Measurements from ENCODE around the gene GPNMB. TPM values are rescaled to one million over a fixed set of nuclear protein-coding genes. Genes with fewer than 3 reads are reported as not detected.
"Not testable (repeated sequence)": the region's sequence is repeated elsewhere in the genome, so short reads cannot be mapped to it uniquely, and the experiment has no call there.

GPNMB gene
- total RNA-seq, 2 experiments from 2014 or later: 0.21 to 0.29 TPM

DNA sequence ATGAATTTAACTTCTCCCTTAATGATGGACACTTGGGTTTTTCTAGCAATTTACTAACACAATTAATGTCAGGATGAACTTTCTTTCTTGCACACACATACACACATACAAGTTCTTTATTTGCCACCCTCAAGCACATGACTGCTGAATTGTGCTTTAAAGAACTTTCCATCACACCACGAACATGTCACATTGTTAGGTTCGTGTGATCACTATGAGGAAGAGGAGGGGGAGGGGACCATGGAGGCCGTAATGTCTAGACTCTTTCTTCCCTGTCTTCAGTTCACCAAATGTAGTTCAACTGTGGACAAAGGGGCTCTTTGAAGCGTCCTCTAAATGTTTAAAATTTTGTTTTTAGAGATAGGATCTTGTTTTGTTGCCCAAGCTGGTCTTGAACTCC lies 33.7 kb upstream of the GPNMB start:
- ChIA-PET CTCF (no interaction called here), POLR2A (no interaction called here)
- Mint-ChIP-seq H3K27me3 (ENCODE audit: low read depth) (peaks cover 13% of the 10 kb centered on the region), H3K4me1 (ENCODE audit: low read depth) (no peaks in the 10 kb centered on the region), H3K9me3 (ENCODE audit: insufficient read depth) (no peaks in the 10 kb centered on the region), H3K4me3 (no peak overlapping the region), H3K27ac (no peak overlapping the region), H3K36me3 (ENCODE audit: low read depth) (no peaks in the 10 kb centered on the region)
- ATAC-seq: no peak
- DNase-seq: no peak

DNA sequence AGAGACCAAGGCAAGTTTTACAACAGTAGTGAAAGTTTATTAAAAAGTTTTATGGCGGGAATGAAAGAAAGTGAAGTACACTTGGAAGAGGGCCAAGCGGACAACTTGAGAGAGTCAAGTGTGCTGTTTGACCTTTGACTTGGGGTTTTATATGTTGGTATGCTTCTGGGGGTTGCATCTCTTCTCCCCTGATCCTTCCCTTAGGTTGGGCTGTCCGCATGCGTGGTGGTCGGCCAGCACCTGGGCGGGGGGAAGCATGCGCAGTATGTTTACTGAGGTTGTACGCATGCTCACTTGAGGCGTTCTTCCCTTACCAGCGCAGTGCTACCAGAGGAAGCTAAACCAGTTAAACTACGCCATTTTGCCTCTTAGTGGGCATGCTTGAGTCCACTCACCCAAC lies 32.8 kb upstream of the GPNMB start:
- CTCF ChIA-PET: no interaction called here
- H3K4me3 Mint-ChIP-seq: no peak overlapping the region
- ATAC-seq: no peak

DNA sequence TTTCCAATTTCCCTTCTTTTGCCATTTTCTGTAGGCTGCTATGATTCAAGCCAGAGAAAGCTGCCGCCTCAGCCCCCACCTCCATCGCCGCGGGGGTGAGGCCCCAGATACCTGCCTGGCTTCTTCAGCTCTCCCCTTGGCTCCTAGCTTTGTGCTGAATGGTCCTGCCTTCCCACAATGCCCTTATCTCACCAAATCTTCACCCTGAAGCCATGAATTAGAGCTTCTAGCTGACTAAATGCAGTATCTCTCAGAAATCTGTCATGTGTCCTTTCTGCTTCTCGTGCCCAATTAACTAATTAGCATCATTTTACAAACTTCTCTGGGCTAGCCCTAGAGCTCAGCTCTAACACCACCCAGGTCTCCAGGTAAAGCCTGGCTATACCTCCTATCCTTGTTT lies 32.2 kb upstream of the GPNMB start:
- ATAC-seq: no peak
- DNase-seq: no peak

More for the DNA sequence above, 32.8 kb upstream of the GPNMB start:
- H3K4me1 Mint-ChIP-seq (ENCODE audit: low read depth): no peaks in the 10 kb centered on the region
- no peaks in the 10 kb centered on the region for H3K36me3 Mint-ChIP-seq (ENCODE audit: low read depth)
- H3K9me3 Mint-ChIP-seq (ENCODE audit: insufficient read depth): no peaks in the 10 kb centered on the region
- POLR2A ChIA-PET: no interaction called here
- peaks cover 13% of the 10 kb centered on the region for H3K27me3 Mint-ChIP-seq (ENCODE audit: low read depth)
- no peak overlapping the region for H3K27ac Mint-ChIP-seq
- no peak for DNase-seq

DNA sequence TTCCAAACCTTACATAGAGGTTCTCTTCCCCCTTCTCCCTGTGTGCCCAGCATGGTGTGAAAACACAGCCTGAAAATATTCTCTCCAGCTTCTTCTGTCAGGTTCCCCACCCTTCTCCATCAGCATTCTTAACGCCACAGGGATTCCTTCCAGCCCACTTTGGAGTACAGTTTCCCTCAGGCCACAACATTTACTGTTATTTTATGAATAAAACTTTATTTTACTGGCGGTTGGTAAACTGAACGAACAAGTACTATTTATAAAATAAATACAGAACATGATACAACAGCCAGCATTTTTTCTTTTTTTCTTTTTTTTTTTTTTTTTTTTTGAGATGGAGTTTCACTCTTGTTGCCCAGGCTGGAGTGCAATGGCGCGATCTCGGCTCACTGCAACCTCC lies 31.6 kb upstream of the GPNMB start:
- no peaks in the 10 kb centered on the region for H3K36me3 Mint-ChIP-seq (ENCODE audit: low read depth)
- ChIA-PET CTCF (no interaction called here), POLR2A (interaction anchor here (1.1 kb wide), 1 partner anchor 9 kb away, joined by 4 read pairs; no protein-coding TSS in a partner anchor)
- no peaks in the 10 kb centered on the region for H3K4me1 Mint-ChIP-seq (ENCODE audit: low read depth)
- H3K9me3 Mint-ChIP-seq (ENCODE audit: insufficient read depth): no peaks in the 10 kb centered on the region
- no peak for DNase-seq
- H3K27ac Mint-ChIP-seq: no peak overlapping the region
- no peak overlapping the region for H3K4me3 Mint-ChIP-seq
- ATAC-seq: no peak
- peaks cover 13% of the 10 kb centered on the region for H3K27me3 Mint-ChIP-seq (ENCODE audit: low read depth)

More for the DNA sequence above, 32.2 kb upstream of the GPNMB start:
- H3K27ac Mint-ChIP-seq: no peak overlapping the region
- peaks cover 13% of the 10 kb centered on the region for H3K27me3 Mint-ChIP-seq (ENCODE audit: low read depth)
- no peaks in the 10 kb centered on the region for H3K36me3 Mint-ChIP-seq (ENCODE audit: low read depth)
- ChIA-PET POLR2A (interaction anchor here (1.1 kb wide), 1 partner anchor 9 kb away, joined by 4 read pairs; no protein-coding TSS in a partner anchor), CTCF (no interaction called here)
- H3K9me3 Mint-ChIP-seq (ENCODE audit: insufficient read depth): no peaks in the 10 kb centered on the region
- H3K4me3 Mint-ChIP-seq: no peak overlapping the region
- no peaks in the 10 kb centered on the region for H3K4me1 Mint-ChIP-seq (ENCODE audit: low read depth)

DNA sequence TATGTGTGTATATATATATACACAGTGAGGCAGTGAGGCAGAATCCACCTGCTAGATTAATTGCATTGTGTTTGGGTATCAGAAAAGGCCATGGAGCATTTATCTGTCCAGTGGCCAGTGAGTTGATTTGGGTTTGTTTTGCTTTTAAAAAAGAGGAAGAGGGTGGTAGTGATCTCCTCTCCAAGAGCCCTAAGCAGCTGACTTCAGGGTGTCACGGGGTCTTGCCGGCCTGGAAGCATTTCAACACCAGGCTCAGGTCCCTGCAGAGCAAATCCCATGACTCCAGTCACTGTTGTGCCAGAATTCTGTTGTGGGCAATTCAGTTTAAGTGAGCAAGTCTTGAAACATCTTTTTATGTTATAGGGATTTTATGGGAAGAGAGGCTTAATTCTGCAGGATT lies 30.6 kb upstream of the GPNMB start:
- DNase-seq (no peak), ATAC-seq (no peak)
- H3K27me3 Mint-ChIP-seq (ENCODE audit: low read depth): peaks cover 20% of the 10 kb centered on the region
- ChIA-PET POLR2A (no interaction called here), CTCF (no interaction called here)
- no peaks in the 10 kb centered on the region for H3K9me3 Mint-ChIP-seq (ENCODE audit: insufficient read depth)
- no peaks in the 10 kb centered on the region for H3K4me1 Mint-ChIP-seq (ENCODE audit: low read depth)
- H3K36me3 Mint-ChIP-seq (ENCODE audit: low read depth): no peaks in the 10 kb centered on the region
- no peak overlapping the region for H3K4me3 Mint-ChIP-seq
- no peak overlapping the region for H3K27ac Mint-ChIP-seq

DNA sequence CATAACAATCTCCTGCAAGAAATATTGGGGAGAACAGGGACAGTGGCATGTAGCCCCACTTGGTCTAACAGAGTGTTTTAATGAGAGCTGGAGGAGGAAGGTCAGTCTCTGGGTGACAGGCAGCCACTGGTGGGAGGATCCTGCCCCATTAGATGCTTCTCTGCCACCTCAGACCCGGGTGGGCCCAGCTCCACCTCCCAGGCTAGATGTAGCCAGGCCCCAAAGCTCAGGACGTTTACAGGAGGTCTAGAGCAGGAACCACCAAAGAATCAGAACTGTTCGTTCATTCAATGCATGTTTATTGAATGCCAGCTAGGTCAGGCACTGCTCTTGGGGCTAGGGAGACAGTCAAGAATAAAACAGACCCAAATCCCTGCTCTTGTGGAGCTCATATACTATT lies 28.4 kb upstream of the GPNMB start:
- no peak for ATAC-seq
- CTCF ChIA-PET: no interaction called here
- H3K27me3 Mint-ChIP-seq (ENCODE audit: low read depth): peaks cover 17% of the 10 kb centered on the region

DNA sequence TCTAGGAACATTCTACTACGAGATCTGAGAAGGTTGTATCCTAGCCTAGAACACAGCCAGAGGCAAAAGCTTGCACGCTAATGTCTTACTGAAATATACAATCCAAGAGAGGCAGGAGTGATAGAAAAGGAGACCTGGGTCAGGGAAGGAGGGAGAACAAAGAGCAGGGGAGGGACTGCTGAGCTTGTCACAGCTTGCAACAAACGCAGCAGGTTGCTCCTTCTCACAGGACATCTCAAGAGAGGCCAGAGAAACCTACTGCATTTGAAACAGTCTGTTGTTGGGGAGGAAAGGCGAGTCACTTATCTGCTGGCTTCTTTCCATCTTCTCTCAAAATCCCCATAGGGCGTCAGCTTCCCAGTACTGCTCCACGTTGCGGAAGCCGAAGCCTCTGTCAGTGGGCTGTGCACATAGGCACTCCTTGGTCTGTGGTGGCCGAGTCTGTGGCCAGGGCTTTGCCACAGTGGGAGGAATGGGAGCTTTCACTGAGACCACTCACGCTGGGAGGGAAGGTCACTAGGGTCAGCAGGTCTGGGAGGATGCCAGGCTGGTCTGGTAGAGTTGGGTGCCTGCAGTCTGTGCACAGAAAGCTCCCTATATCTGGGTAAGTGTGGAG lies 25.8 kb upstream of the GPNMB start:
- no peak for DNase-seq
- CTCF ChIA-PET: no interaction called here
- POLR2A ChIA-PET: no interaction called here
- Mint-ChIP-seq H3K36me3 (ENCODE audit: low read depth) (no peaks in the 10 kb centered on the region), H3K9me3 (ENCODE audit: insufficient read depth) (no peaks in the 10 kb centered on the region), H3K27me3 (ENCODE audit: low read depth) (peaks cover 22% of the 10 kb centered on the region), H3K4me1 (ENCODE audit: low read depth) (no peaks in the 10 kb centered on the region), H3K27ac (no peak overlapping the region), H3K4me3 (no peak overlapping the region)
- no peak for ATAC-seq

More for the DNA sequence above, 28.4 kb upstream of the GPNMB start:
- DNase-seq: no peak
- no peak overlapping the region for H3K4me3 Mint-ChIP-seq
- no peak overlapping the region for H3K27ac Mint-ChIP-seq
- POLR2A ChIA-PET: no interaction called here
- H3K36me3 Mint-ChIP-seq (ENCODE audit: low read depth): no peaks in the 10 kb centered on the region
- no peaks in the 10 kb centered on the region for H3K9me3 Mint-ChIP-seq (ENCODE audit: insufficient read depth)
- H3K4me1 Mint-ChIP-seq (ENCODE audit: low read depth): no peaks in the 10 kb centered on the region

DNA sequence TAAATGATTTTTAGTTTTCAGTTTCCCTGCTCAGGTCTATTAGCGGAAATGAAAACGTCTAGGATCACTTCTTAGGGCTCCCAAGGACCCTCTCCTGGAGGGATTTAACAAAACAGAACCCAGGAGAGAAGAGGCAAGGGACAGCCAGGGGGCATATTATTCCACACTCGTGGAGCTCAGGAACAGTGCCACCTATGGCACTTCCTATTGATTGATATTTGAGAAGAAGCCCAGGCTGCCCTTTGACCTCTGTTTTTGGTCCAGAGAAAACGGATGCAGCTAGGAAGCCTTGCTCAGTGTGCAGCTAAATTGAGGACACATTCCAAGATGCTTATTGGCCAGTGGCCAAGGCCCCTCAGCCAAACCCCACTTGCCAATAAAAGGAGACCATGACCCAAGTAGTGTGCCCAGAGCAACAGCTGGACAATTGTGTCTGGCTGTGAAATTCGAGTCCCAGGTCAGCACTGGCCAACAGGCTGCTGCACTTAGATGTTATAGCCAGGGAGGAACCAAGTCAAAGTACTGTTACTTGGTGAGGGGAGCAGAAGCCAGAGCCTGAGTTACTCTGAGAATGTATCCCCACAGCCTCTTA lies 24.0 kb upstream of the GPNMB start:
- ATAC-seq: no peak
- DNase-seq: no peak
- no peaks in the 10 kb centered on the region for H3K9me3 Mint-ChIP-seq (ENCODE audit: insufficient read depth)
- H3K36me3 Mint-ChIP-seq (ENCODE audit: low read depth): no peaks in the 10 kb centered on the region
- ChIA-PET POLR2A (interaction anchor here (0.7 kb wide), 1 partner anchor 235 kb away, joined by 3 read pairs; no protein-coding TSS in a partner anchor), CTCF (no interaction called here)
- H3K4me1 Mint-ChIP-seq (ENCODE audit: low read depth): no peaks in the 10 kb centered on the region
- no peak overlapping the region for H3K27ac Mint-ChIP-seq
- H3K4me3 Mint-ChIP-seq: no peak overlapping the region
- peaks cover 20% of the 10 kb centered on the region for H3K27me3 Mint-ChIP-seq (ENCODE audit: low read depth)

DNA sequence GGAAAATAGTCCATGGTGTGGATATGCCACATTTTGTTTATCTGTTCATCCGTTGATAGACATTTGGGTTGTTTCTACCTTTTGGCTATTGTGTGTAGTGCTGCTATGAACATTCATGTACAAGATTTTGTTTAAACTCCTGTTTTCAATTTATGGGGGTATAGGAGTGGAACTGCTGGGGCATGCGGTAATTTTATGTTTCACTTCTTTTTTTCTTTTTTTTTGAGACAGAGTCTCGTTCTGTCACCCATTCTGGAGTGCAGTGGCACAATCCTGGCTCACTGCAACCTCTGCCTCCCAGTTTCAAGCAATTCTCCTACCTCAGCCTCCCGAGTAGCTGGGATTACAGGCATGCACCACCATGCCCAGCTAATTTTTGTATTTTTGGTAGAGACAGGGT lies 22.2 kb upstream of the GPNMB start:
- H3K27ac Mint-ChIP-seq; POLR2A ChIA-PET; H3K36me3 Mint-ChIP-seq (ENCODE audit: low read depth); H3K9me3 Mint-ChIP-seq (ENCODE audit: insufficient read depth); H3K4me3 Mint-ChIP-seq; H3K4me1 Mint-ChIP-seq (ENCODE audit: low read depth); CTCF ChIA-PET; DNase-seq; ATAC-seq: not testable (repeated sequence)
- peaks cover 16% of the 10 kb centered on the region for H3K27me3 Mint-ChIP-seq (ENCODE audit: low read depth)

DNA sequence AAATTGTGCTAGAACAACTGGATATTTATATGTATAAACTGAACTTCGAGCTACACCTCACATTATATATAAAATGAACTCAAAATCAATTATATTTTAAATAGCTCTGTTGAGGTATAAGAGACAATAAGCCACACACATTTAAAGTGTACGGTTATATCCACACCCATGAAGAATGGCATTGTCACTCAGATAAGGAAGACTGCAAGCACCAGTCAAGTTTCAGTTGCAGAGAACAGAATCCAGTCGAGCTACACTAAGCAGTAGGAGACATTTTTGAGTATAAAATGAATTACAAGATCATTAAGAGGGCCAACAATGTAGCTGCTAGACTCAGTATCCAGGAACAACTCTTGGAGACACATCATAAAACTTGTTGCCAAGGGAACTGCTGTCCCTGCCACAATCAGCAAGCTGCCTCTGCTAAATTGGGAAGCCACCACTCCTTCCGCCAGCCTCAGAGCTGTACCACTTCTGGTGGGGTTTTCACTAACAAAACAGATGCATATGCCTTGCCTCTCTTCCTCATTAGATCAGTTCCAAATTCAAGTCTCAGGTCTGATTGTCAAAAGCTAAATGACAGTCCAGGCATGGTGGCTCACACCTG lies 19.6 kb upstream of the GPNMB start:
- H3K4me3 Mint-ChIP-seq: no peak overlapping the region
- H3K27me3 Mint-ChIP-seq (ENCODE audit: low read depth): peaks cover 8% of the 10 kb centered on the region
- DNase-seq (no peak), ATAC-seq (no peak)
- H3K9me3 Mint-ChIP-seq (ENCODE audit: insufficient read depth): no peaks in the 10 kb centered on the region
- H3K36me3 Mint-ChIP-seq (ENCODE audit: low read depth): no peaks in the 10 kb centered on the region
- H3K4me1 Mint-ChIP-seq (ENCODE audit: low read depth): no peaks in the 10 kb centered on the region
- ChIA-PET POLR2A (no interaction called here), CTCF (interaction anchor here (1.0 kb wide), 1 partner anchor 36 kb away, joined by 3 read pairs; no protein-coding TSS in a partner anchor)
- H3K27ac Mint-ChIP-seq: no peak overlapping the region

DNA sequence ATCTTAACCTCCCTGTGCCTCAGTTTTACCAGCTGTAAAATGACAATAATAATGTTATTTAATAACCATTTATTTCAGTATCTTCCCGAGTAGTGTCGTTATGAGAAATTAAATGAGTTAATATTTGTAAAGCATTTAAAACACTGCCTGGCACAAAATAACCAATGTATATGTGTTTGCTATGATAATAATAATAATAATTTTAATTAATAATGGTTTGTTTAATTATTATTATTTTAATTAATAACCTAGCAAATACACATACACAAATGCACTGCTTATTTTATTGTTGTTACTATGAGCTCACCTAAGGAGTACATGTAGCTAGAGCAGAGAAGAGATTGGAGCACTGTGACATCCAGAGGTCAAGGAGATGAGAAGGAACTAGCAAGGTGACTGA lies 18.2 kb upstream of the GPNMB start:
- Mint-ChIP-seq H3K4me3 (no peak overlapping the region), H3K36me3 (ENCODE audit: low read depth) (no peaks in the 10 kb centered on the region), H3K27me3 (ENCODE audit: low read depth) (peaks cover 7% of the 10 kb centered on the region), H3K9me3 (ENCODE audit: insufficient read depth) (no peaks in the 10 kb centered on the region), H3K27ac (no peak overlapping the region), H3K4me1 (ENCODE audit: low read depth) (no peaks in the 10 kb centered on the region)
- ATAC-seq (no peak), DNase-seq (no peak)
- ChIA-PET POLR2A (interaction anchor here (1.2 kb wide), 1 partner anchor 23 kb away, joined by 3 read pairs; no protein-coding TSS in a partner anchor), CTCF (no interaction called here)

DNA sequence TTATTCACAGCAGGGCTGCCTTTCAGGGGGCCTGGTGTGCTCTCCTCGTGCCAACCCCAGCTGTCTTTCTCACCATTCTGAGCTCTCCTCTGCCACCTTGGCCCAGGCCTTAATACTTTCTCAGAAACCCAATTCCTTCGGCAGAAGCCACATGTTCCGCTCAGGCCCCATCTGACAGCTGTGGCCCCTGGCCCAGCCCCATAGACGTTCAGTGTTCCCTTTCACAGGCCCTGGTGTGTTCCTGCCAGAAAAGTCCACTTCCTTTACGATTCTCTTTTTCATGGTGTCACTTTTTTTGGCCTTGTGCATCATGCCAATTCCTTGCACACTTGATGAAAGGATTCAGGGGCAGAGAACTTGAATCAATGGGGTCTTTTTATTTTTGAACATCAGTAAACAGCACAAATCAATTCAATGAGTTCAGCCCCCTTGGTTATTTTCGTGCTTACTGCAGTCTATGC lies 15.9 kb upstream of the GPNMB start:
- no peaks in the 10 kb centered on the region for H3K9me3 Mint-ChIP-seq (ENCODE audit: insufficient read depth)
- H3K4me1 Mint-ChIP-seq (ENCODE audit: low read depth): no peaks in the 10 kb centered on the region
- H3K36me3 Mint-ChIP-seq (ENCODE audit: low read depth): no peaks in the 10 kb centered on the region
- CTCF ChIA-PET: no interaction called here
- no peak overlapping the region for H3K27ac Mint-ChIP-seq
- H3K27me3 Mint-ChIP-seq (ENCODE audit: low read depth): peaks cover under 1% of the 10 kb centered on the region
- ATAC-seq (no peak), DNase-seq (no peak)
- H3K4me3 Mint-ChIP-seq: no peak overlapping the region
- POLR2A ChIA-PET: no interaction called here
